Neural crest cell (in vitro differentiated cells): ENCODE data around the gene PRPF39. TPM values are rescaled to one million over a fixed set of nuclear protein-coding genes. Genes with fewer than 3 reads are reported as not detected.

Experiments
- DNase-seq: peaks from one replicate; pipeline ENCODE4 v3.0.0; 2021; ENCODE audit warnings: low read depth, mixed read lengths, low spot score
- H3K27ac Mint-ChIP-seq: one replicate; pipeline ENCODE4 v1.8.0; 2021; ENCODE audit warnings: mild to moderate bottlenecking, mixed read lengths; ENCODE audit not compliant: unreplicated experiment
- H3K27me3 Mint-ChIP-seq: 2 replicates; pipeline ENCODE4 v1.8.0; 2021; ENCODE audit warnings: low read depth, mild to moderate bottlenecking, mixed read lengths
- H3K36me3 Mint-ChIP-seq: 2 replicates; pipeline ENCODE4 v1.8.0; 2021; ENCODE audit warnings: low read depth, mild to moderate bottlenecking, mixed read lengths
- H3K4me1 Mint-ChIP-seq: 2 replicates; pipeline ENCODE4 v1.8.0; 2021; ENCODE audit warnings: mixed read lengths
- H3K4me3 Mint-ChIP-seq: one replicate; pipeline ENCODE4 v1.8.0; 2021; ENCODE audit warnings: mild to moderate bottlenecking, mixed read lengths
- H3K9me3 Mint-ChIP-seq: 2 replicates; pipeline ENCODE4 v1.8.0; 2021; ENCODE audit warnings: mixed read lengths
- total RNA-seq: library from RNA; stranded (reverse); gene quantifications from 2 replicates; pipeline ENCODE4 v1.2.1, GENCODE V29; 2021
- TF ChIP-seq, protein P1 (sequence below): fragments of 200-600 bp; sonication (generic); conservative IDR thresholded peaks from 2 replicates; pipeline ENCODE4 v1.5.0; 2021; ENCODE audit warnings: antibody characterized with exemption, mild to moderate bottlenecking

PRPF39 gene
- total RNA-seq, 1 donor from 2014 or later, result 65.3 TPM

DNA sequence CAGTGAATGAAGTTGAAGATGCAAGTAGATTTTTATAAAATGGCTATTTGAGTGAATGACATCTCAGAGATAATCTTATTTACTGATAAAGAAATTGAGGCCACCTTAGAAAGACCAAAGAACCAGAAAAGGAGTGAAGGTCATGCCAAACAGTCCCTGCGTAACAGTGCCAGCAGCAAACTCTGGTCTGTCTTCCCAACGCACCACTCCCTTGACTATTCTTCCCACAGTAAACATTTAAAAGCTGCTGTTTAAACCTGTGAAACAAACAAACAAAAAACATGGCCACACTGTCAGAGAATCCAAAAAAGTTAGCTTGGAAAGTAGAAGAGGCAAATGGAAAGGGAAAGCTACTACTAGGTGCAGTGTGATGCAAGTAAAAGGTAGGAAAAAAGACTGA is 1.5 kb upstream of the PRPF39 start:
- no peak for DNase-seq
- Mint-ChIP-seq H3K27me3 (no peaks in the 10 kb centered on the region), H3K4me1 (peaks cover 36% of the 10 kb centered on the region), H3K9me3 (no peaks in the 10 kb centered on the region), H3K36me3 (peaks cover 2% of the 10 kb centered on the region), H3K27ac (no peak overlapping the region), H3K4me3 (peak overlapping the region; percentile 43)
- TF ChIP-seq, protein P1, sequence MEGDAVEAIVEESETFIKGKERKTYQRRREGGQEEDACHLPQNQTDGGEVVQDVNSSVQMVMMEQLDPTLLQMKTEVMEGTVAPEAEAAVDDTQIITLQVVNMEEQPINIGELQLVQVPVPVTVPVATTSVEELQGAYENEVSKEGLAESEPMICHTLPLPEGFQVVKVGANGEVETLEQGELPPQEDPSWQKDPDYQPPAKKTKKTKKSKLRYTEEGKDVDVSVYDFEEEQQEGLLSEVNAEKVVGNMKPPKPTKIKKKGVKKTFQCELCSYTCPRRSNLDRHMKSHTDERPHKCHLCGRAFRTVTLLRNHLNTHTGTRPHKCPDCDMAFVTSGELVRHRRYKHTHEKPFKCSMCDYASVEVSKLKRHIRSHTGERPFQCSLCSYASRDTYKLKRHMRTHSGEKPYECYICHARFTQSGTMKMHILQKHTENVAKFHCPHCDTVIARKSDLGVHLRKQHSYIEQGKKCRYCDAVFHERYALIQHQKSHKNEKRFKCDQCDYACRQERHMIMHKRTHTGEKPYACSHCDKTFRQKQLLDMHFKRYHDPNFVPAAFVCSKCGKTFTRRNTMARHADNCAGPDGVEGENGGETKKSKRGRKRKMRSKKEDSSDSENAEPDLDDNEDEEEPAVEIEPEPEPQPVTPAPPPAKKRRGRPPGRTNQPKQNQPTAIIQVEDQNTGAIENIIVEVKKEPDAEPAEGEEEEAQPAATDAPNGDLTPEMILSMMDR, result no peak

DNA sequence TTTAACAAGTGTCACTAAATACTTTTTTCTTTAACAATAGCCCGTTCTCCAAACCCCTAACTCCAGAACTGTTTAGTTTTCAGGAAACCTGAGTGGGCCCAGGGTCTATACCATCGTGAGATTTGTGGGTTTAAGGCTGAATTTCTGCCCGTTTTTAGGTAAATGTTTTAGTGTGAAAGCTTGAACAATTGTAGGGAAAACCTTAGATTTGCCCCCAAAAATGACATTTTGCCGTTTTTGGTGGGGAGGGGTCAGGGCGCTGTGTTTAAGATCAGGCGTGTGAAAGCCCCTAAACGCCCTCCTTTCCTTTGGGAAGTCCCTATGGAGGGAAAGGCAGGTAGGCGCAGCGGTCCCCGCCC is 320 bp upstream of the PRPF39 start:
- TF ChIP-seq, protein P1, result no peak
- Mint-ChIP-seq H3K4me3 (peak overlapping the region; percentile 83), H3K36me3 (peaks cover 2% of the 10 kb centered on the region), H3K27ac (peak overlapping the region; percentile 23), H3K27me3 (no peaks in the 10 kb centered on the region), H3K4me1 (peaks cover 44% of the 10 kb centered on the region), H3K9me3 (no peaks in the 10 kb centered on the region)
- DNase-seq, result no peak

DNA sequence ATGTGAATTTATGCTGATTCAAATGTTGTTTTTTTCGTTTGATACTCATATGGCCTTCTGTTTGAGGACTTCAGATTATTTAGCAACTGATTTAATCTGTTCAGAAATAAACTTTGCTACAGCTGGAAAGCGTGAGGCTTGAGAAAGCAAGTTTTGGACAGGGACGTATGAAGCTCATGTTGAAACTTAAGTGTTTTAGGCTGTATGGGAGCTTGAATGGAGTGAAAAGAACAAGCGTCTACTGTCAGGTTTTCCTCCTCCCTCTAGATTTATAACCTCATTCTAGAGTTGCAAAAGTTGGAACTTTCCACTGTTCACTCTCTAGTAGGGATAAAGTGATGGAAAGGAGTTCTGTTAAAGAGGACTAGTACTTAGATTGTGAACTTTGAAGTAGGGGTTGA is 1.0 kb downstream of the PRPF39 start:
- peak overlapping the region; percentile 99 for H3K4me3 Mint-ChIP-seq
- H3K27me3 Mint-ChIP-seq, result no peaks in the 10 kb centered on the region
- peaks cover 2% of the 10 kb centered on the region for H3K36me3 Mint-ChIP-seq
- H3K4me1 Mint-ChIP-seq, result peaks cover 56% of the 10 kb centered on the region
- H3K27ac Mint-ChIP-seq, result peak overlapping the region; percentile 76
- TF ChIP-seq, protein P1, result no peak
- no peaks in the 10 kb centered on the region for H3K9me3 Mint-ChIP-seq
- DNase-seq, result no peak

DNA sequence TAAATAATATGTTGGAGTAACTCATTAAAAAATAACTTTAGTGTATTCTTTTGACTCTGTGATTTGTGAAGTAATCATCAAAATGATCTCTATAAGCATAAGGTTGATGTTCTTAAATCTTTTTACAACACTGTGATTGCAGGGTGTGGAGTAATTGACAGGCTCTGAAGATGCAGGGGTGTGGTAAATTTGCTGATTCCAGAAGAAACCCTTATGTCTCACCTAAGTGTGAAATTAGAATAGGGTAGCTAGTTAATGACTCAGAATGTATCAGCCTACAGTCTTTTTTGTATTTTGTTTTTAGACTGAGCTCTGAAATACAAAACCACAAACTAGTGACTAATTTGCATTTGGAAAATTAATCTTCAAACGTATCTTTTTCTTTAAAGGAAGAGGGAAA is 5.9 kb downstream of the PRPF39 start:
- Mint-ChIP-seq H3K4me1 (peaks cover 57% of the 10 kb centered on the region), H3K27me3 (no peaks in the 10 kb centered on the region), H3K4me3 (no peak overlapping the region), H3K9me3 (no peaks in the 10 kb centered on the region), H3K36me3 (peaks cover 2% of the 10 kb centered on the region), H3K27ac (no peak overlapping the region)
- TF ChIP-seq, protein P1, result no peak
- DNase-seq, result no peak

DNA sequence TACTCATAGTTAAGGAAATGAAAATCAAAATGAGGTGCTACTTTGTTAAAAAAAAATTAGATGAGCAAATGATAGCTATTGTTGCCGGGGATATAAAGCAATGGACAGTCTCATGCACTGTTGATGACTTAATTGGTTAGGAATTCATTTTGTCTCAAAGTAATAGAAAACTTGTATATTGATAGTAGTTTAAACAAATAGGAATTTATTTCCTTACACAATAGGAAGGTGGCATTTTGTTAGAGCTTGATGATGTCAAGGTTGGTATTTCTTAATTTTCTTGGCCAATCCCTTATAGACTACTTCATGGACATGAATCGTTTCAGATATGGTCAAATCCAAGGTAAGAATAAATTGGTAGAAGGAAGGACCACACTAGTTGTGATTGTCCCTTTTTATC is 7.8 kb downstream of the PRPF39 start:
- H3K4me1 Mint-ChIP-seq, result peaks cover 39% of the 10 kb centered on the region
- no peaks in the 10 kb centered on the region for H3K27me3 Mint-ChIP-seq
- H3K36me3 Mint-ChIP-seq, result peaks cover 14% of the 10 kb centered on the region
- no peaks in the 10 kb centered on the region for H3K9me3 Mint-ChIP-seq
- DNase-seq, result no peak
- H3K4me3 Mint-ChIP-seq, result no peak overlapping the region
- no peak overlapping the region for H3K27ac Mint-ChIP-seq
- TF ChIP-seq, protein P1, result no peak

DNA sequence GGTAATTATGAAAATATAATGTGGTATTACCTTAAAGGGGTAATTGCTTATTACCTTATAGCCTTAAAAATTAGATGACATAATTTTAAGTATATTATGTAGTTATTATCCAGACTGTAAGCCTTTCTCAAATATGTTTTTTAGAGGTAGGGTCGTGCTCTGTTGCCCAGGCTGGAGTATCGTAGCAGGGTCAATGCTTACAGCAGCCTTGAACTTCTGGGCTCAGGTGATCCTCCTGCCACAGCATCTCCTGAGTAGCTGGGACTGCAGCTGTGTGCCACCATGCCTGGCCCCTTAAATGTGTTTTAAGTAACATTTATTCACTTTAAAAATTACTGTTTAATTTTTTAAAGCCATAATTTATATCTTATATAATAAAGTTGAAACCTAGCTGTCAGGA is 10.4 kb downstream of the PRPF39 start:
- no peak for DNase-seq
- no peaks in the 10 kb centered on the region for H3K27me3 Mint-ChIP-seq
- H3K27ac Mint-ChIP-seq, result no peak overlapping the region
- peaks cover 18% of the 10 kb centered on the region for H3K4me1 Mint-ChIP-seq
- H3K9me3 Mint-ChIP-seq, result no peaks in the 10 kb centered on the region
- peaks cover 22% of the 10 kb centered on the region for H3K36me3 Mint-ChIP-seq
- no peak overlapping the region for H3K4me3 Mint-ChIP-seq
- TF ChIP-seq, protein P1, result no peak
